Breast epithelium (tissue), 4 donors: Measurements from ENCODE around the gene ZSWIM3. TPM values are rescaled to one million over a fixed set of nuclear protein-coding genes. Genes with fewer than 3 reads are reported as not detected.
"Not testable (repeated sequence)": the region's sequence is repeated elsewhere in the genome, so short reads cannot be mapped to it uniquely, and the experiment has no call there.

ENCODE experiments used
- DNase-seq, 2 donors: peaks; one replicate each; pipeline ENCODE4 v3.0.0-alpha.2; 2019; ENCODE audit warnings: low spot score in 2 of 2
- H3K27ac ChIP-seq, 2 donors: fragments of 200-600 bp; sonication (generic) in 1 of 2; one replicate each; pipeline ENCODE4 v1.5.1; 2016 to 2019; ENCODE audit warnings: mild to moderate bottlenecking in 1 of 2
- H3K27me3 ChIP-seq, 2 donors: fragments of 200-600 bp; sonication (generic) in 1 of 2; one replicate each; pipeline versions ENCODE4 v1.5.1 to v1.6.0; 2017 to 2019; ENCODE audit warnings: control low read depth in 1 of 2, mild to moderate bottlenecking in 1 of 2
- H3K36me3 ChIP-seq: fragments of 200-600 bp; one replicate; pipeline ENCODE4 v1.5.1; 2019
- H3K4me1 ChIP-seq, 2 donors: fragments of 200-600 bp; sonication (generic); one replicate each; pipeline ENCODE4 v1.5.1; 2016 to 2019; ENCODE audit warnings: control low read depth in 1 of 2
- H3K4me3 ChIP-seq, 3 donors: fragments of 200-600 bp; sonication (generic); 1 replicate in 2 of 3; 2 replicates in 1 of 3; pipeline ENCODE4 v1.5.1; 2016 to 2019; ENCODE audit warnings: mild to moderate bottlenecking in 3 of 3, moderate library complexity in 2 of 3
- H3K9me3 ChIP-seq, 2 donors: fragments of 200-600 bp; sonication (generic) in 1 of 2; one replicate each; pipeline ENCODE4 v1.5.1; 2016 to 2019; ENCODE audit warnings: control low read depth in 1 of 2
- CTCF ChIP-seq, 3 donors: fragments of 450-650 bp; IDR thresholded peaks; one replicate each; pipeline ENCODE4 v1.5.1; 2016 to 2017; ENCODE audit warnings: antibody characterized with exemption in 3 of 3, mild to moderate bottlenecking in 3 of 3, moderate library complexity in 3 of 3
- POLR2A ChIP-seq: fragments of 450-650 bp; IDR thresholded peaks from one replicate; pipeline ENCODE4 v1.6.1; 2016; ENCODE audit warnings: antibody characterized with exemption, mild to moderate bottlenecking, moderate library complexity
- POLR2AphosphoS5 ChIP-seq, 3 donors: sonication (generic); formaldehyde crosslinking; IDR thresholded peaks; one replicate each; pipeline ENCODE4 v1.6.1; 2017; ENCODE audit warnings: antibody characterized with exemption in 3 of 3
- intact Hi-C: fragments of 100-400 bp; cut with DNase I; formaldehyde crosslinking; loops from one replicate; pipeline ENCODE4 v1.15.1; 2023; ENCODE audit warnings: low total_unique reads
- total RNA-seq, 3 donors: library from RNA; depleted of rRNA; stranded (reverse); fragments of >200 nt; gene quantifications; one replicate each; pipeline ENCODE4 v1.1.0, GENCODE V29; 2016

Gene ZSWIM3
- total RNA-seq, 3 donors from 2014 or later, result 1.9 to 5.4 (median 4.9) TPM

DNA sequence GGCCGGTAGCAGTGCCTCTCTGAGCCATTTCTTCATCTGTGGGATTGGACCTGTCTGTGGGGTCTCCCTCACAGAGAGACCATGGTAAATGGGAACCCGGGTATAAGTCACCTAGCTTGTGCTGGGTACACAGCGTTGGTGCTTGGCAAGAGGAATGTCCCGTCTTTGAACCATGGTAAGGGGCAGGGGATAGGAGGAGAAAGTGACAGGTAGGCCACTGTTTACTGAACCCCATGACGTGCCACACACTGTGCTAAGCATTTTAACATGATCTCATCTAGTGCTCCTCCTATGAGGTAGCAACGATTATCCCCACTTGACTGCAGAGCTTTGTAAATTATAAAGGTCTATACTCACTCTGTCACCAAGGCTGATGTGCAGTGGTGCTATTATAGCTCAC lies 29.7 kb upstream of the ZSWIM3 start:
- DNase-seq, result no peak
- TF ChIP-seq CTCF (IDR thresholded peaks at IDR 0.05) (no peak), POLR2AphosphoS5 (IDR thresholded peaks at IDR 0.05) (no peak), POLR2A (no peak)
- Histone ChIP-seq H3K36me3 (no peaks in the 10 kb centered on the region), H3K27me3 (peaks cover 0 to 11% of the 10 kb centered on the region in 2 donors), H3K4me1 (peaks cover 2 to 4% of the 10 kb centered on the region in 2 donors), H3K9me3 (no peaks in the 10 kb centered on the region), H3K27ac (no peak overlapping the region), H3K4me3 (no peak overlapping the region)
- intact Hi-C loops, result no loop called here

- no peaks in the 10 kb centered on the region for H3K9me3 ChIP-seq
- no peak for DNase-seq
- no peaks in the 10 kb centered on the region for H3K36me3 ChIP-seq
- peaks cover 4 to 5% of the 10 kb centered on the region in 2 donors for H3K4me1 ChIP-seq
- peak overlapping the region in 1 of 2 donors; percentile 52 for H3K27ac ChIP-seq
- TF ChIP-seq POLR2A (no peak), CTCF (IDR thresholded peaks at IDR 0.05) (no peak), POLR2AphosphoS5 (IDR thresholded peaks at IDR 0.05) (no peak)
- peaks cover 0 to 5% of the 10 kb centered on the region in 2 donors for H3K27me3 ChIP-seq
- intact Hi-C loops, result no loop called here
- no peak overlapping the region for H3K4me3 ChIP-seq
Observed at GRCh38 chr20:45828589-45828988, 28.8 kb upstream of the ZSWIM3 start.

GRCh38 chr20:45829673-45830106 lies 27.7 kb upstream of the ZSWIM3 start:
- H3K4me3 ChIP-seq, intact Hi-C loops, H3K4me1 ChIP-seq, H3K27ac ChIP-seq, H3K36me3 ChIP-seq, H3K27me3 ChIP-seq, DNase-seq, H3K9me3 ChIP-seq: not testable (repeated sequence)

DNA sequence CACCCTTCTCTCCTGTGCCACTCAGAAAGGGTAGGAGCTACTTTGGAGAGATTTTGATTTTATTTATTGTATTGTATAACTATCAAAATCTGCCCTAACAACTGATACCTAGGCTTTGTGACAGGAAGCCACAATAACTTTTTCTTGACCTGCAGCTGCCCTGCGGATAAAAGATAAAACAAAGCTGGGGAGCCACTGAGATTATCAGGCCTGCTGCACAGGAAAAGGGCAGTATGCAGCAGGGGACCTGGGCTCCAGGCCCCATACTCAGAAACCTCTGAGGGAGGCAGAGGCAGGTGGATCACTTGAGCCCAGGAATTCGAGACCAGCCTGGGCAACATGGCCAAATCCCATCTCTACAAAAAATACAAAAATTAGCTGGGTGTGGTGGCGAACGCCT lies 24.8 kb upstream of the ZSWIM3 start:
- peaks cover 4 to 8% of the 10 kb centered on the region in 2 donors for H3K4me1 ChIP-seq
- H3K27ac ChIP-seq, result peak overlapping the region; percentile 93 to 97
- H3K9me3 ChIP-seq, result no peaks in the 10 kb centered on the region
- peak overlapping the region in 2 of 3 donors; percentile 68 to 94 for H3K4me3 ChIP-seq
- H3K36me3 ChIP-seq, result no peaks in the 10 kb centered on the region
- H3K27me3 ChIP-seq, result no peaks in the 10 kb centered on the region
- TF ChIP-seq CTCF (IDR thresholded peaks at IDR 0.05), result no peak
- TF ChIP-seq POLR2AphosphoS5 (IDR thresholded peaks at IDR 0.05), result no peak
- TF ChIP-seq POLR2A, result no peak
- intact Hi-C loops, result no loop called here
- DNase-seq, result no peak

- intact Hi-C loops, result no loop called here
- H3K4me1 ChIP-seq, result peaks cover 4 to 8% of the 10 kb centered on the region in 2 donors
- no peak for TF ChIP-seq POLR2A
- peak; percentile 34 to 64 (median 57) for TF ChIP-seq POLR2AphosphoS5 (IDR thresholded peaks at IDR 0.05)
Observed at GRCh38 chr20:45833030-45833882, 24.2 kb upstream of the ZSWIM3 start, which contains the start of gene SNX21. Gene SNX21, plus strand, starts transcription at chr20:45833799. Its CDS starts 121 bp downstream, at chr20:45833920.

More at GRCh38 chr20:45833030-45833882, 24.2 kb upstream of the ZSWIM3 start, which contains the start of gene SNX21:
- Histone ChIP-seq H3K4me3 (peak within 1 kb of the TSS; percentile 68 to 94 (median 80)), H3K36me3 (no peaks in the 10 kb centered on the region), H3K27me3 (no peaks in the 10 kb centered on the region), H3K27ac (peak within 1 kb of the TSS; percentile 93 to 97), H3K9me3 (no peaks in the 10 kb centered on the region)
- peak; percentile 68 to 77 for DNase-seq
